ENCODE measurements around the gene SRRD.

DNA sequence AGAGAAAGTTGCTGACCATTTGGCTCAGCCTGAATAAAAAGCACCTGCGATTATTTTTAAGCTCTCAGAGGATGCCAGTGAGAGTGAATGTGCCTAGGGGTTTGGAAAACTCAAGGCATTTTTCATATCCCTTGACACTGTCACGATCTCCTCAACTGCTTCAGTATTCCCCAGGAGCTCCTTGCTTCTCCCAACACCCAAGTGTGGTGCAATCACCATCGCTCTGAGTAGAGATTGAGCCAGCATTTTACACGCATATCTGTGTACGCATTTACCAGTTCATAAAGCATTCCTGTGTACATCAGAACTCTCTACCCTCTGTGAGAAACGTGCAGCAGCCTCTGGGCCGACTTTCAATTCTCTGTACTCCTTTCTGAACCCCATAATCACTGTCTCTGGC, 1.3 kb downstream of the SRRD start:
- TF ChIP-seq, protein P1, sequence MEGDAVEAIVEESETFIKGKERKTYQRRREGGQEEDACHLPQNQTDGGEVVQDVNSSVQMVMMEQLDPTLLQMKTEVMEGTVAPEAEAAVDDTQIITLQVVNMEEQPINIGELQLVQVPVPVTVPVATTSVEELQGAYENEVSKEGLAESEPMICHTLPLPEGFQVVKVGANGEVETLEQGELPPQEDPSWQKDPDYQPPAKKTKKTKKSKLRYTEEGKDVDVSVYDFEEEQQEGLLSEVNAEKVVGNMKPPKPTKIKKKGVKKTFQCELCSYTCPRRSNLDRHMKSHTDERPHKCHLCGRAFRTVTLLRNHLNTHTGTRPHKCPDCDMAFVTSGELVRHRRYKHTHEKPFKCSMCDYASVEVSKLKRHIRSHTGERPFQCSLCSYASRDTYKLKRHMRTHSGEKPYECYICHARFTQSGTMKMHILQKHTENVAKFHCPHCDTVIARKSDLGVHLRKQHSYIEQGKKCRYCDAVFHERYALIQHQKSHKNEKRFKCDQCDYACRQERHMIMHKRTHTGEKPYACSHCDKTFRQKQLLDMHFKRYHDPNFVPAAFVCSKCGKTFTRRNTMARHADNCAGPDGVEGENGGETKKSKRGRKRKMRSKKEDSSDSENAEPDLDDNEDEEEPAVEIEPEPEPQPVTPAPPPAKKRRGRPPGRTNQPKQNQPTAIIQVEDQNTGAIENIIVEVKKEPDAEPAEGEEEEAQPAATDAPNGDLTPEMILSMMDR (IDR thresholded peaks at IDR 0.05) = no peak
- TF ChIP-seq POLR2AphosphoS5 (IDR thresholded peaks at IDR 0.05; ENCODE audit: low read depth, low read length) (no peak), REST (IDR thresholded peaks at IDR 0.05; ENCODE audit: insufficient read depth in 1 of 2, low read depth in 2 of 2, low read length in 1 of 2) (no peak), SIN3A (IDR thresholded peaks at IDR 0.05; ENCODE audit: borderline replicate concordance, insufficient read depth, low read depth, low read length) (no peak), TCF7L2 (IDR thresholded peaks at IDR 0.05; ENCODE audit: low read depth, low read length) (no peak)

All from Panc1 (cell line).